IMR-90 (cell line): ENCODE results near the gene ATP11B. TPM values are rescaled to one million over a fixed set of nuclear protein-coding genes. Genes with fewer than 3 reads are reported as not detected.

ENCODE experiments used
- ATAC-seq: fragments of 200-7000 bp; cut with Tn5 transposase; 2 replicates; pipeline ENCODE4 v1.9.1; 2020; ENCODE audit warnings: low read depth, mild to moderate bottlenecking, moderate library complexity
- BruUV-seq: library from RNA; stranded (reverse); fragments of 400-500 nt; replicated peaks from 2 replicates; lab custom pipeline; 2021; lab: Mats Ljungman, UMichigan
- CTCF ChIA-PET: fragments of 300-600 bp; formaldehyde crosslinking; extraction: SDS; loops from one replicate; lab custom pipeline; 2021; ENCODE audit warnings: antibody characterized with exemption; lab: Yijun Ruan, JAX
- POLR2A ChIA-PET: fragments of 300-600 bp; sonication (Branson Sonifier 250); formaldehyde crosslinking; loops from one replicate; lab custom pipeline; 2022; ENCODE audit warnings: antibody characterized with exemption; ENCODE audit not compliant: unreplicated experiment; lab: Charles Lee
- DNase-seq: peaks from one replicate; pipeline ENCODE4 v3.0.0; 2013
- H2AFZ ChIP-seq: replicated peaks from 2 replicates; pipeline ENCODE3; 2013; ENCODE audit warnings: low read length, mild to moderate bottlenecking; ENCODE audit not compliant: poor library complexity
- H2AK5ac ChIP-seq: 2 replicates; pipeline ENCODE4 v1.6.1; 2013; ENCODE audit warnings: low read depth, low read length, inconsistent platforms
- H2AK9ac ChIP-seq: replicated peaks from 2 replicates; pipeline ENCODE3; 2013; ENCODE audit warnings: mild to moderate bottlenecking, low read depth, low read length, moderate library complexity; ENCODE audit not compliant: poor library complexity
- H2BK120ac ChIP-seq: 2 replicates; pipeline ENCODE4 v1.6.1; 2013; ENCODE audit warnings: low read depth, low read length, inconsistent platforms
- H2BK15ac ChIP-seq: 3 replicates; pipeline ENCODE4 v1.6.1; 2013; ENCODE audit warnings: low read depth, low read length, inconsistent platforms
- H2BK20ac ChIP-seq: 2 replicates; pipeline ENCODE4 v1.6.1; 2013; ENCODE audit warnings: low read depth, mild to moderate bottlenecking, inconsistent platforms, low read length, moderate library complexity
- H2BK5ac ChIP-seq: 2 replicates; pipeline ENCODE4 v1.6.1; 2013; ENCODE audit warnings: mild to moderate bottlenecking, low read depth, low read length, inconsistent platforms; ENCODE audit not compliant: poor library complexity, severe bottlenecking
- H3K14ac ChIP-seq: replicated peaks from 2 replicates; pipeline ENCODE4 v1.6.1; 2013; ENCODE audit warnings: low read depth, low read length, inconsistent platforms
- H3K18ac ChIP-seq: 2 replicates; pipeline ENCODE4 v1.6.1; 2013; ENCODE audit warnings: low read depth, low read length, control low read depth
- H3K23ac ChIP-seq: 2 replicates; pipeline ENCODE4 v1.6.1; 2013; ENCODE audit warnings: low read depth, low read length, inconsistent platforms
- H3K27ac ChIP-seq: 2 replicates; pipeline ENCODE4 v1.5.1; 2013; ENCODE audit warnings: mild to moderate bottlenecking, control low read depth, low read length; ENCODE audit not compliant: insufficient read depth
- H3K27me3 ChIP-seq: 2 replicates; pipeline ENCODE4 v1.6.1; 2013; ENCODE audit warnings: low read length; ENCODE audit not compliant: control insufficient read depth, insufficient read depth
- H3K36me3 ChIP-seq: 2 replicates; pipeline ENCODE4 v1.6.1; 2013; ENCODE audit warnings: low read length, mixed read lengths; ENCODE audit not compliant: control insufficient read depth, insufficient read depth
- H3K4ac ChIP-seq: 2 replicates; pipeline ENCODE4 v1.6.1; 2013; ENCODE audit warnings: low read depth, low read length, inconsistent platforms
- H3K4me1 ChIP-seq: 2 replicates; pipeline ENCODE4 v1.6.1; 2013; ENCODE audit warnings: low read length, mixed read lengths; ENCODE audit not compliant: control insufficient read depth, insufficient read depth
- H3K4me2 ChIP-seq: 2 replicates; pipeline ENCODE4 v1.6.1; 2013; ENCODE audit warnings: low read depth, mild to moderate bottlenecking, control low read depth, low read length, moderate library complexity
- H3K4me3 ChIP-seq: 2 replicates; pipeline ENCODE4 v1.5.1; 2013; ENCODE audit warnings: low read depth, mild to moderate bottlenecking, control low read depth, low read length, moderate library complexity; ENCODE audit not compliant: insufficient read depth
- H3K56ac ChIP-seq: 2 replicates; pipeline ENCODE4 v1.6.1; 2013; ENCODE audit warnings: low read length, inconsistent platforms; ENCODE audit not compliant: insufficient read depth; ENCODE audit errors: extremely low read depth
- H3K79me1 ChIP-seq, 2 experiments: 2 replicates each; pipeline ENCODE4 v1.6.1; 2013; ENCODE audit warnings: low read length in 2 of 2, inconsistent platforms in 1 of 2, low read depth in 1 of 2
- H3K9ac ChIP-seq: 2 replicates; pipeline ENCODE4 v1.6.1; 2013; ENCODE audit warnings: low read depth, low read length, control low read depth
- H3K9me1 ChIP-seq: 2 replicates; pipeline ENCODE4 v1.6.1; 2013; ENCODE audit warnings: low read length, inconsistent platforms; ENCODE audit not compliant: insufficient read depth
- H3K9me3 ChIP-seq: 2 replicates; pipeline ENCODE4 v1.6.1; 2013; ENCODE audit warnings: low read length; ENCODE audit not compliant: control insufficient read depth, insufficient read depth
- H4K20me1 ChIP-seq: 2 replicates; pipeline ENCODE4 v1.6.1; 2013; ENCODE audit warnings: low read length, inconsistent platforms; ENCODE audit not compliant: insufficient read depth
- H4K5ac ChIP-seq: 2 replicates; pipeline ENCODE4 v1.6.1; 2013; ENCODE audit warnings: mild to moderate bottlenecking, low read depth, low read length, control low read depth
- H4K8ac ChIP-seq, 2 experiments: 2 replicates each; pipeline ENCODE4 v1.6.1; 2013; ENCODE audit warnings: low read depth in 2 of 2, low read length in 2 of 2, control low read depth in 1 of 2, inconsistent platforms in 1 of 2
- H4K91ac ChIP-seq: 2 replicates; pipeline ENCODE4 v1.6.1; 2013; ENCODE audit warnings: low read depth, low read length, inconsistent platforms; ENCODE audit not compliant: insufficient read depth
- BHLHE40 ChIP-seq: fragments of 150-350 bp; IDR thresholded peaks from 2 replicates; pipeline ENCODE4 v1.6.1; 2016; ENCODE audit warnings: mild to moderate bottlenecking, low read depth, low read length
- CEBPB ChIP-seq: IDR thresholded peaks from 2 replicates; pipeline ENCODE4 v1.6.1; 2012; ENCODE audit warnings: low read depth, low read length, improper control_type of control experiment
- CHD1 ChIP-seq: IDR thresholded peaks from 2 replicates; pipeline ENCODE4 v1.6.1; 2012; ENCODE audit warnings: low read depth, low read length, improper control_type of control experiment
- ELK1 ChIP-seq: fragments of 150-350 bp; IDR thresholded peaks from 2 replicates; pipeline ENCODE4 v1.6.1; 2016; ENCODE audit warnings: low read depth, mild to moderate bottlenecking, low read length, moderate library complexity, borderline replicate concordance
- FOS ChIP-seq: fragments of 150-350 bp; IDR thresholded peaks from 2 replicates; pipeline ENCODE4 v1.6.1; 2016; ENCODE audit warnings: low read depth, low read length
- MAFK ChIP-seq: IDR thresholded peaks from 2 replicates; pipeline ENCODE4 v1.6.1; 2012; ENCODE audit warnings: low read depth, low read length, improper control_type of control experiment
- MAZ ChIP-seq: IDR thresholded peaks from 2 replicates; pipeline ENCODE4 v1.6.1; 2012; ENCODE audit warnings: low read depth, mild to moderate bottlenecking, low read length, improper control_type of control experiment, moderate library complexity, borderline replicate concordance
- MXI1 ChIP-seq: IDR thresholded peaks from 2 replicates; pipeline ENCODE4 v1.6.1; 2012; ENCODE audit warnings: low read depth, mild to moderate bottlenecking, low read length, moderate library complexity, borderline replicate concordance
- NFE2L2 ChIP-seq: fragments of 150-350 bp; IDR thresholded peaks from 2 replicates; pipeline ENCODE4 v1.6.1; 2016; ENCODE audit warnings: low read depth, mild to moderate bottlenecking, low read length
- POLR2A ChIP-seq: IDR thresholded peaks from 2 replicates; pipeline ENCODE4 v1.6.1; 2012; ENCODE audit warnings: mild to moderate bottlenecking, low read depth, low read length
- RAD21 ChIP-seq: IDR thresholded peaks from 2 replicates; pipeline ENCODE4 v1.6.1; 2012; ENCODE audit warnings: low read length, improper control_type of control experiment
- RCOR1 ChIP-seq: IDR thresholded peaks from 2 replicates; pipeline ENCODE4 v1.6.1; 2012; ENCODE audit warnings: mild to moderate bottlenecking, low read length, improper control_type of control experiment; ENCODE audit not compliant: insufficient replicate concordance
- RFX5 ChIP-seq: IDR thresholded peaks from 2 replicates; pipeline ENCODE4 v1.8.0; 2012; ENCODE audit warnings: low read depth, mild to moderate bottlenecking, low read length, moderate library complexity
- WGBS, 2 experiments: methylation state at CpG; one replicate each; pipeline versions ENCODE4 v1.1.5 to v1.1.7; 2013; ENCODE audit warnings: missing lambda C conversion rate in 2 of 2; ENCODE audit not compliant: insufficient read length in 1 of 2; ENCODE audit errors: extremely low coverage in 2 of 2; 5-methylcytosine and 5-hydroxymethylcytosine counted together
- dilution Hi-C: fragments of 300-500 bp; cut with HindIII; formaldehyde crosslinking; loops from one replicate; pipeline ENCODE4 v1.14.3; 2018; ENCODE audit warnings: low sequenced_read_pairs; ENCODE audit not compliant: unreplicated experiment
- in situ Hi-C: fragments of 300-500 bp; cut with MboI; formaldehyde crosslinking; loops from 3 replicates; pipeline ENCODE4 v1.14.3; 2019; ENCODE audit warnings: low sequenced_read_pairs, inconsistent platforms, mixed read lengths
- intact Hi-C: fragments of 100-400 bp; cut with micrococcal nuclease; formaldehyde crosslinking; loops from 2 replicates; pipeline ENCODE4 v1.10.0; 2022
- polyA plus RNA-seq, 3 experiments: library from polyadenylated mRNA; depleted of rRNA; stranded (reverse); fragments of >200 nt; gene quantifications; 2 replicates each; pipeline ENCODE4 v1.2.3, GENCODE V29; 2012; ENCODE audit warnings: low replicate concordance in 1 of 3
- total RNA-seq: library from RNA; depleted of rRNA; stranded (reverse); fragments of >200 nt; gene quantifications from 2 replicates; pipeline ENCODE4 v1.2.3, GENCODE V29; 2012
- TF ChIP-seq, protein P1 (sequence below): conservative IDR thresholded peaks from 2 replicates; pipeline ENCODE4 v1.5.1; 2012; ENCODE audit warnings: mild to moderate bottlenecking, low read depth, low read length, improper control_type of control experiment

The ATP11B gene
- total and polyA plus RNA-seq, 2 of the 4 experiments (the other 2 are of a cell fraction) = 10.0 to 39.6 TPM

- Histone ChIP-seq H3K14ac (no peak overlapping the region), H3K4me3 (no peak overlapping the region), H3K23ac (no peak overlapping the region), H3K79me1 (no peaks in the 10 kb centered on the region), H4K5ac (no peak overlapping the region), H3K27ac (no peak overlapping the region), H3K4me2 (no peak overlapping the region), H3K56ac (no peak overlapping the region), H3K27me3 (no peaks in the 10 kb centered on the region), H2AK9ac (no peak overlapping the region), H3K18ac (no peak overlapping the region), H2AFZ (no peak overlapping the region), H3K9ac (no peak overlapping the region), H2BK120ac (no peak overlapping the region), H3K4ac (no peak overlapping the region), H2BK15ac (no peak overlapping the region), H3K36me3 (0 out of 2 replicates have a peak, but pooled peaks cover 1% of the 10 kb centered on the region), H2BK5ac (no peak overlapping the region), H3K9me3 (no peaks in the 10 kb centered on the region), H2BK20ac (no peak overlapping the region), H4K20me1 (no peaks in the 10 kb centered on the region), H4K91ac (no peak overlapping the region), H2AK5ac (no peak overlapping the region), H3K4me1 (no peaks in the 10 kb centered on the region), H3K9me1 (no peaks in the 10 kb centered on the region), H4K8ac (no peak overlapping the region)
- BruUV-seq = no TSS peak
- intact Hi-C loops (no loop called here), in situ Hi-C loops (loop anchor here (25.0 kb wide), 1 partner anchor 467 kb away; no protein-coding TSS in a partner anchor), dilution Hi-C loops (no loop called here)
- ChIA-PET CTCF (no interaction called here), POLR2A (no interaction called here)
- TF ChIP-seq CHD1 (no peak), NFE2L2 (no peak), ELK1 (no peak), RFX5 (no peak), MAZ (no peak), BHLHE40 (no peak), RAD21 (no peak), POLR2A (no peak), MAFK (no peak), MXI1 (no peak), RCOR1 (no peak), FOS (no peak), CEBPB (no peak)
- TF ChIP-seq, protein P1, sequence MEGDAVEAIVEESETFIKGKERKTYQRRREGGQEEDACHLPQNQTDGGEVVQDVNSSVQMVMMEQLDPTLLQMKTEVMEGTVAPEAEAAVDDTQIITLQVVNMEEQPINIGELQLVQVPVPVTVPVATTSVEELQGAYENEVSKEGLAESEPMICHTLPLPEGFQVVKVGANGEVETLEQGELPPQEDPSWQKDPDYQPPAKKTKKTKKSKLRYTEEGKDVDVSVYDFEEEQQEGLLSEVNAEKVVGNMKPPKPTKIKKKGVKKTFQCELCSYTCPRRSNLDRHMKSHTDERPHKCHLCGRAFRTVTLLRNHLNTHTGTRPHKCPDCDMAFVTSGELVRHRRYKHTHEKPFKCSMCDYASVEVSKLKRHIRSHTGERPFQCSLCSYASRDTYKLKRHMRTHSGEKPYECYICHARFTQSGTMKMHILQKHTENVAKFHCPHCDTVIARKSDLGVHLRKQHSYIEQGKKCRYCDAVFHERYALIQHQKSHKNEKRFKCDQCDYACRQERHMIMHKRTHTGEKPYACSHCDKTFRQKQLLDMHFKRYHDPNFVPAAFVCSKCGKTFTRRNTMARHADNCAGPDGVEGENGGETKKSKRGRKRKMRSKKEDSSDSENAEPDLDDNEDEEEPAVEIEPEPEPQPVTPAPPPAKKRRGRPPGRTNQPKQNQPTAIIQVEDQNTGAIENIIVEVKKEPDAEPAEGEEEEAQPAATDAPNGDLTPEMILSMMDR = no peak
- no CpG with 5 or more reads among the region's 5 CpGs for whole genome bisulfite sequencing, 2 experiments
- ATAC-seq (no peak), DNase-seq (no peak)
Measured at GRCh38 chr3:182919866-182920357, 126.6 kb downstream of the ATP11B start.
